Activated CD4-positive, alpha-beta T cell treated with anti-CD3 and anti-CD28 coated beads, Interleukin-2, amount 50 U/mL, for 1 hour (primary cell): ENCODE results near the gene DCAF8.

Experiments
- DNase-seq: peaks from one replicate; pipeline ENCODE4 v3.0.0-alpha.2; 2020

The DCAF8 gene

DNA sequence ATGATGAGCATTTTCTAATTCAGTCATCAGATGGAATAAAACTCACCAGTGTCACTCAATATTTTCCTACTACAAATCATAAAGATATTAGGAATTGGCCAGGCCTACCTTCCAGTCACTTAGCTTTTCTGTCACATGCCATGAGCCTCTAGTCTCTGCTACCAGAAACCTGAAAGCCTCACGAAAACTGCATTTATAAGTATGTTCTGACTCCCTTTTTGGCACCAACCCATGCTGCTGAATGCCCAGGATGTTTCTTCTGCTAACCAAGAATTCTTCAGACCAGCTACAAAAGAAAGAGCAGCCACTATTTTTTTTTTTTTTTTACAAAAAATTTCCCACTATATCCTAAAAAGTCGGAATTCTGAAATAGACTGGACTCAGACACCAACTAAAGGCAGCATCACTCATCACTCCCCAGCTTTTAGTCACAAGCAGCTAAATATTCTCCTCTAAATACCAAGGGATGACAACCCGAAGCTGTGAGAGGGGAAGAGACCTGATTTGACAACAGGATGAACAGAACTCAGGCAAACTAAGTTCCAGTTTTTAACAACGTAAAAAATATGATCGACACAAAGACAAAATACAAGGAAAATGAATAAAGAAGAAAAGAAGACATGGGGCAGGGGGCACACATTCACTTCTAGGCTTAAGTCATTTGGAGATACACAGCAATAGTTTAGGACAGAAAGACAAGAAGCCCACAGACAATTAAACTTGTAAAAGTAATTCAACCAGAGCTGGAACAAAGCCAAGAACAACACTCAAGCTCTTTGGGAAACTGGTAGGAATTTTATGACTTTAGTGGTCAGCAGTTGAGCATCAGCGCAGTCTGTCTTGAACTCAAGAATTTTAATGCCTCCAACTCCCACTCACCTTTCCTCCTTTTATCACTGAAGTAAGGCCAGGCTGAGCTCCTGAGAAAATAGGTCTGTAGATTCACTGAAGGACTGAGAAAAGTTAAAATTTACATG is 1.7 kb downstream of the DCAF8 start:
- DNase-seq = no peak

DNA sequence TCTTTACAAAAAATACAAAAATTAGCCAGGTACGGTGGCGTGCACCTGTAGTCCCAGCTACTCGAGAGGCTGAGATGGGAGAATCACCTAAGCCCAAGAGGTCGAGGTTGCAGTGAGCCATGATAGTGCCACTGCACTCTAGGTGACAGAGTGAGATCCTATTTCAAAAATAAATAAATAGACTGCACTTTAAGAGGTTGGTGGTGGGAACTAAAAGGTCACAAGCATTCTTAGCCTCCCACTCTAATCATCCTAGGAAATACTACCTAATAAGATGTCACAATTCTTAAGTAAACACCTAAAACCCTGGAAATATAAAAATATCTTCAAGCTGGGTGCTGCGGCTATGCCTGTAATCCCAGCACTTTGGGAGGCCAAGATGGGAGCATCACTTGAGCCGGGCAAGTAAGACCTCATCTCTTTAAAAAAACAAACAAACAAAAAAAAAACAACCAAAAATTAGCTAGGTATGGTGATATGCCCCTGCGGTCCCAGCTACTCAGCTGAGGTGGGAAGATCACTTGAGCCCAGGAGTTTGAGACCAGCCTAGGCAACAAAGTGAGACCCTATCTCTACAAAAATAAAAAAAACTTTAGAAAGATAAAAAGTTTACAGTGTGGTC is 4.1 kb downstream of the DCAF8 start:
- DNase-seq = no peak

DNA sequence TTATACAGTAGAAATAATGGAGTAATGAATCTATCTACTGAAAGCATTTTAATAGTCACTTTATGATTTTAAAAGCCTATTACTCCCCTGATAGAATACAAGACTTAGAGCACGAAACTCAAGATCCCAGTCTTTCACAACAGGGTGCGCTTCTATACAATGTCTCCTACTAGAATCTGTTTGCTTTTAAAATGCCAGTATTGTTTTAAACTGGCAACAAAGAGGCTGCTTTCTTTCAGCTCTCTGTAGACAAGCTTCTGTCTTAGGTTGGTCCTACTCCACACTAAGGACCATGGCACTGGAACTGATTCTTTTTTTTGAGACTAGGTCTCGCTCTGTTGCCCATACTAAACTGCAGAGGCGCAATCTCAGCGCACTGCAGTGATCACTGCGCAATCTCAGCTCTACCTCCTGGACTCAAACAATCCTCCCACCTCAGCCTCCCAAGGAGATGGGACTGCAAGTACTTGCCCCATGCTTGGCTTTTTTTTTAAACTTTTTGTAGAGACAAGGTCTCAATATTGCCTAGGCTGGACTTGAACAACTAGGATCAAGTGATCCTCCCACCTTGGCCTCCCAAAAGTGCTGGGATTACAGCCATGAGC is 4.8 kb downstream of the DCAF8 start:
- DNase-seq = no peak

DNA sequence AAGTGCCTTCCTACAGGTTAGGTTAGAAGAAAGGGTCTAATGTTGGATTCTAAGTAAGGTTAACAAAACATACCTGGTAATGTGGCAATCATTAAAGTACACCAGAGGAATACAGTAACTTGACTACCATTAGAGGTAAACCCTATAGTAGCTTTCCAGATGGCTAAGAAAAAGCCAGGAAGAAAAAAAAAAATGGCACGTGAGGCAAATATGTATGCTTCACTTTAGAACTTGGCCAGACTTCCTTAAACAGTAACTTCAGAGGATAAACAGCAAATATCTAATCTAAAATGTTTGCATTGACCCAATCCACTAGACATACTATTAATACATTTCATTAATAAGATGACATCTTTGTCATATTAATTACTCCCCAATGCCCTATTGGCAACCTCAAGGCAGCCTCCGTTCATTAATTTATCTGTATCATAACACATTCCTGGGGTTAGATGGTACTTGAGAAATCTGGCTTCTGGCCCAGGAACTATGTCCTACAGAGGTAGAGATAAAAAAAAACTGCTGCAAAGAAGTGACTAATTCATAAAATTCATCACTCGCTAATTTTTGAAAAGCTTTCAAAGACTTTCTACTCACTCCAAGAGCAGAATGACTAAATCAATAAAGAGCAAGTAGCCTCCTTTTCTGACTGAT is 5.8 kb downstream of the DCAF8 start:
- no peak for DNase-seq

DNA sequence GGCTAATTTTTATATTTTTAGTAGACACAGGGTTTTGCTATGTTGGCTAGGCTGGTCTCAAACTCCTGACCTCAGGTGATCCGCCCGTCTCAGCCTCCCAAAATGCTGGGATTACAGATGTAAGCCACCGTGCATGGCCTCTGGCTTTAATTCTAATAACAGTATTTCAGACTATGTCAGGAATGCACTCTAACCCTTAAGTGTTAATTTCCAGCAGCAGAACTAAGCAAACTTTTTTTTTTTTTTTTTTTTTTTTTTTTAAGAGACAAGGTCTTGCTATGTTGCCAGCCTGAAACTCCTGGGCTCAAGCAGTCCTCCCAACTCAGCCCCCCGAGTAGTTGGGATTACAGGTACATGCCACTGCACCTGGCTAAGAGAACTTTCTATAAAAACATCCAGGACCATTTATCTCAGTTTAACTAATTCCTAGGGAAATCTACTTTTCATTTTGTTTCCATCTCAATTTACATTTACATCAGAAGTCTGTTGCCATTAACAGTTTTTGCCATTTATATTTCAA is 6.5 kb downstream of the DCAF8 start:
- DNase-seq = no peak

DNA sequence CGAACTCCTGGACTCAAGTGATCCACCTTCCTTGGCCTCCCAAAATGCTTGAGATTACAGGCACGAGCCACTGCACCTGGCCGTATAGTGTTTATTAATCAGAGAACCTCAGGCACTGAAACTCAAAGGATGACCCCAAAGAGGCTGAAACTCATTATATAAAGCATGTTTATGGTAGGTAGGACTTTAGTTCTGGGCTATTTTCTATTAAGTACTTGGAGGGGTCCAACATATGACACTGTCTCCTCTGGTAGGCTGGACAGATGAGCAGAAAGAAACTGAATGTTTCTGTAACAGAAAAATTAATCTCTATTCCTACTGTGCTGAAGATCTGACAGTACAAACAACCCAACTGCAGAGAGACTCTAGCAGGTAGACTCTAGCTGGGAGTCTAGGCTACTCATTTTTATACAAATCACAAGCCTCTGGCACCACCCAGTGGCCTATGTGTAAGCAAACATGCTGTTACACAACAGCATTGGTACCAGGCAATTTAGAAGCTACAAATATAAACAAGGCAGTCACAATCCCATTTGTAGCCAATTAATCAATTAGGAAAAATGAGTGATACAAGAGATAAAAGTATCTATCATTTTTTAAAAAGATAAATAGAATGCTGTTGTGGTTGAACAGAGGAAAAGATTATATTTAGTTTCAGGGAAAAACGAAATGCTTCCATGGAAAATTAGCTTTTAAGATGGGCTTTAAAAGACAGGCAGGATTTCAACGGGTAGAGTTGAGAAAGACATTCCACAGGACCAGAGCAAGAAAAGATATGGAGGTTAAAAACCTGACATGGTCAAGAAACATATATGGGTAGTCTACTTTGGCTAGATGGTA is 10.4 kb downstream of the DCAF8 start:
- DNase-seq = peak; percentile 60

DNA sequence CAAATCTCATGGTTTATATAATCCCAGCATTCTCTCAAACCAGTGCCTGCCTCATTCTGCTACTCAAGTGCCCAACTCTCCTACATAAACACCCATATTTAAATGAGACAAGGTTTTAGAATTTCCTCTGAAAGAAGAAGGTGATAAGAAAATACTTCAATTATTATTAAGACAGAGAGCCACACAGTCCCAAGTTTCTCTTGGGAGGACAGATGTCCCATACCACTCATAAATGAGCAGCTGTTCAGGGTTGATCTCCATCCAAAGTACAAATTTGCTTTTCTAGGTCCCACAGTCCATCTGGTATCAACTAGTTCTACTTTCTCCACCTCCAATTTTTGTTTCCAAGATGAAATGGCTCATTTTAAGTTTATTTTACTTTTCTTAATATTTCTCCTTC is 11.3 kb downstream of the DCAF8 start:
- no peak for DNase-seq

DNA sequence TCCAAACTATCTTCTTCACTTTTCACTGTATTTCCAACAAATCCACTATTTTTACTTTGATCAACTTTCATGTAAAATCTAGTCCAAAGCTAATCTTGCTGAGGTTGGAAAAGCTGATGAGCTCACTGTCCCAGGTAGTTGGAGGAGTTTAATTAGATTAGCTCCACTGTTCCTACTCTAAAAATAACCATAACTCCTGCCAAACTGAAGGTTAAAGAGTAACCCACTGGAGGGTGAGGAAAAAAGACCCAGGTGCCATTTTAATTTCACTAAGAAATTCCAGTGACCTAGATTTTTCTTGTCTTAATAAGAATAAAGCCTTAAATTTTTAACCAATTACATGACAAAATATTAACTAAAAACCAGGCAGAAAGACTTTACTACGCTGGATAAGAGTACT is 15.3 kb downstream of the DCAF8 start:
- no peak for DNase-seq

DNA sequence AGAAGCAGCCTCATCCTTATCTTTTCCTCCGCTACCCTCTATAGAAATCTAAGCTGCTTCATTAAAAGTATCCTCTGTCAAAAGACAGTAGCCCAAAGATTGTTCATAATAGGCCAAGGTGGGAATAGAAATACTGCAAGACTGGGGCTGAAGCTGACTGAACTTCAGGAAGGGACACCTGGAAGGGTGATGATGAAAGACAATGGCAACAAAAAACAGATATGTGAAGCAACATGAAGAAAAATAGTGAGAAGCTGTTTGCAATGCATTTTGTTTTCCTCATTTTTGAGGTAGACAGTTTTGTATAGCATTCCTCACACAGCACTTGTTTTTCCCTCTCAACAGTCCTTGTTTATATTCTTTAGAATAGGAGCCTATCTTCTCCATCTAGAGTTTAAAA is 16.9 kb downstream of the DCAF8 start:
- no peak for DNase-seq

DNA sequence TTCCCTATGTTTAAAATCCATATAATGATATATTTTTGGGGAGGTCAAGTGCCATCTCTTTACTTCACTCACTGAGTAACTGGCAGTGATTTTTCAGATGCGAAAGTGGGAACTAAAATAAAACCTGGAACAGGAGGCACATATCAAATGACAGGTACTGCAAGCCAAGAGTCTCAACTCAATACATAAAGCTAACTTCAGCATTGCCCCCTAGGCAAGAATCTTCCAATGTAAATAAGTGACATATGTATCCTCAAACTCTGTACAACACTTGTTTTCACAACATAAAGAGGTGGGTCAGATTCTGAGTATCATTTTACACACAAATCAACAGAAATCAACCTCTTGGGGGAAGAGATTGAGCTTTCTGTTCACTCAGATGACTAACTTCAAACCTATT is 18.1 kb downstream of the DCAF8 start:
- no peak for DNase-seq

DNA sequence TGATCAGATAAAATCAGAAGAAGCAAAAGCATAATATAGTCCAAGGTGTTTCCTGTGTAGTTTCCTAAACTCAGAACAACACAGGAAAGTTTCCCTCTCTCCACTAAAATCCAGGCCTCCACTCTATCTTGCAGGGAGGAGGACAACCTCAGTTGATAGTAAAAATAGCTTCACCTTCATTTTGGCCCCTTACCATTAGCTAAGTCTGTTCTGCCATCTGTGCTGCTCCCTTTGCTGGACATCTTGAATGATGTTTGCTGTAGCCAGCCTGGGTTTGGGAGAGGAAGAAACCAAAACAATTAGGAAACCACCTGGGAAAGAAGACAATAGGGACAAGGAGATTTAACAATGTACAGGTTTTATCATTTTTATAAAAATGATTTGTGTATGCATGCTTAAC is 18.6 kb downstream of the DCAF8 start:
- DNase-seq = no peak

DNA sequence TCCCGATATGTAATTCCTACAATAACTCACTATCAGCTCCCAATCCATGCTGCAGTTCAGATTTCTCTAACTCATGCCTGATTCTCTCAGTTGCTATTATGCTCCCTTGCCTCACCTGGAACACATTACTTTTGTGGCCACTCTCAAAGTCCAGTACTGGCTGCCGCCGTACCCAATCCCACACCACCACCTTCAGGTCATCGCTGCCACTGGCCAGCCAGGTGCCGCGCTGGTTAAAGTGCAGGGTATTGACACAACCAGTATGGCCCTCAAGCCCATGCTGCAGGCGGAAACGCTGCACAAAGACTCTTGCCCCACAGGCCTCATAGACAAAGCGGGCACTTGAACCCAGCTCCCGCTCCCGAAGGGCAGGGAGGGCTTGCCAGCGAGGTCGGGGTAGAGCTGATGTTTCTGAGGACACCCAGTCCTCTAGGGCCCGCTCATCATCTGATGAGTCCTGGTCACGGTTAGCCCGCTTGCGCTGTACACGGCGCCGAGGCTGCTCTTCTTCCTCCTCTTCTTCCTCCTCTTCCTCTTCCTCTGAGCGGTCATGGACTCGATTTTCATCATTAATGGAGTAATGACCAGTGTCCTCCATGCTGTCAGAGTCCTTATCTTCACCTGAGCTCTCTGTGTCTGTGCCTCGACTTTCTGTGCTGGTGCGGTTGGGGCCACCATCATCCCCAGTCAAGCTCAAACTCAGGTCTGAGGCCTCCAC is 22.6 kb downstream of the DCAF8 start:
- DNase-seq = no peak

DNA sequence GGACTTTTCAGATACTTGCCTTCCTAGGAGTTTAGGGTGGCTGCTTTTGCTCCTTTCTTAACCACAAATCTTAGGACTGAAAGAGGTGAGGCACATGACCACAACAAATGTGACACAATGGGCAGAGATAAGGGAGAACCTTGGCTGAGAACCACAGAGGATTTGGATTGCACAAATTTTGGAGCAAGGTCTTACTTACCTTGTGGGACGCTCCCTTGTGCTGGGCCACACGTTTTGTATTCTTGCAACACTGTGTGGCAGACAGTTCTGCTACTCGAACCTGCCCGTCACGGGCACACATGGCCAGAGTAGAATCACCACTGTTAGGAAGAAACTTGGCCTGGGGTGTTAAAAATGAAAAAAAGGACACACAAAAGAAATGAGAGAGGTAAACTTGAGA is 23.9 kb downstream of the DCAF8 start:
- DNase-seq = no peak

DNA sequence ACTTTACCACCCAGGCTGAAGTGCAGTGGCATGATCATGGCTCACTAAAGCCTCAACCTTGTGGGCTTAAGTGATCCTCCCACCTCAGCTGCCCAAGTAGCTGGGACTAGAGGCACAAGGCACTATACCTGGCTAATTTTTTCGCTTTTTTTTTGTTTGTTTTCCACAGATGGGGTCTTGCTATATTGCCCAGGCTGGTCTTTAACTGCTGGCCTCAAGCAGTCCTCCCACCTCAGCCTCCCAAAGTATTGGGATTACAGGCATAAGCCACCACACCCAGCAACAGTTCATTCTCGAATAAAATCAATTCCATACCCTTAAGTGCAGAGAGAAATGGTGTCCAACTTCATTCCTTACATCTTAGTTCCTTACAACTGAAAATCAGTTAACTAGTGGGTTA is 24.8 kb downstream of the DCAF8 start:
- DNase-seq = no peak

DNA sequence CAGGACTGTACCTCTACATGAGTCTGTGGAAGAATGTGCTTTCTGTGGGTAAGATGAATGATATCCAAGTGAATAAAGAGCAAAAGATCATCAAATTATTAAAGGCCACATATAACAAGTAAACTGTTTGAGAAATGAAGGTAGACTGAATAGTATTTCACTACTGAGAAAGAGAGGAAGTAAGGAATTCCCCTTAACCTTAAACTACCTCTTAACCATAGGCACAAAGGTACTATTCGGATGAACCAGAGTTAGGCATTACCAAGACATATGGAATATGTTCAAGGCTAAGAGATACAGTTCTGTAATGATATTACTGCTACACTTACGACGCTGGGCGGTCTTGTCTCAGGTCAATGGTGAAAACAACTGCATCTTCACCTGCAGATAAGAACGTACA is 25.5 kb downstream of the DCAF8 start:
- DNase-seq = no peak

DNA sequence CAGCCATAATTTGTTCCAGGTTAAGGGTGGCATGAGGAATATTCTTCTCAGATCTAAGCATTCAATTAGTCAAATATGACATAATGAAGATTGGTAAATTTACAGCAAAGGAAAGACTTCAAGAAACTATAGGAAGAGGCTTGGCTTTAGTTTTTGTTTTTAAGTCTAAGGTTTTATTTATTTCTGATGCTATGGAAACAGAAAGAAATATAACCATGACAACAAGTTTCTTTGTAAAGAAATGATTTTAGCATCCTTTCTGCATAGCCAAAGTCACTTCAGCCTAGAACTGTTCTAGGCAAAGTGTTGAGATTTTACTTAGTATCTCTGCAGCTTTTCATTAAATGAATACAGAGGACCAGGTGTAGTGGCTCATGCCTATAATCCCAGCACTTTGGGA is 29.4 kb downstream of the DCAF8 start:
- DNase-seq = no peak

DNA sequence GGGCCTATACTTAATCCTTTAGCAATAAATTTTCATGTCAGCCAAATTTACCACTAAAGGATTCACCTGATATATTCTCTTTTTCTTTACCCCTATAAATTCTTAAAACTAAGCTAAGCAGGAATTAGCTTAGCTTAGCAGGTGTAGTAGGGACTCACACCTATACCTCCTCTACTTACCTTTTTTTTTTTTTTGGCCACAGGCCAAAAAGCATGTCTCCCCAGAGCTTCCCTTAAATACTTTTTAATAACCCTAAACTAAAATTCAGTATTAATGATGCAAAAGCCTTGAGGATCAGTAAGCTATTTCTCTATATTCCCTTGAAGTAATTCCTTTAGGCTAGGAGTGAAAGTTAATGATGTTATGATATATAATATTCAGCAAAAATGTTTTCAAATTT is 33.9 kb downstream of the DCAF8 start:
- no peak for DNase-seq

DNA sequence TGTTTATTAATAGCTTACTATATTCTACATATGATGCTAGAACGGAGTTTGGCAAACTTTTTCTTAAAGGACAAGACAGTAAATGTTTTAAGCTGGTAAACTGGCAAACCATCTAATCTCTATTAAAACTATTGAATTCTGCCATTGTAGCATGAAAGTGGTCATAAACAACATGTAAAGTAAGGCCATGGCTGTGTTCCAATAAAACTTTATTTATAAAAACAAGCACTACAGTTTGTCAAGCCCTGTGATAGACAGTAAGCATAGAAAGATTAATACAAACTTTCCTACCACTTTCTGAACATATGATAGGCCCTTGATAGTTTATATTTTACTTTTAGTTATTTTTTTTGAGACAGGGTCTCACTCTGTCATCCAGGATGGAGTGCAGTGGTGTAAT is 34.8 kb downstream of the DCAF8 start:
- no peak for DNase-seq

DNA sequence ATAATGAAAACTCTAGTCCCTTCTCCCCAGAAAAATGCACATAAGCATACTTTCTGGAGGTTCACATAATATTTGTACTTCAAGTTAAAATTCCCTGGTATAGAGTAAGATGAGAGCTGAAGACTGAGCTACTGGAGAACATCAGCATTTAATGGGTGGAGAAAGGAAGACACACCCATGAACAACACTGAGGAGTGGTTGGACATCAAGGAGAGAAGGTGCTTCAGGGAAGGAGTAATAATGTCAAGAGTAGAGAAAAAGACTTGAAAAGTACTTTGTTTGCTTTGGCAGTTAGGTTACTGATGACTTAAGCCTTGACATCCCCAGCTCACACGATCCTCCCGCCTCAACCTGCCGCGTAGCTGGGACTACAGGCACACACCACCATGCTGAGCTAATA is 35.3 kb downstream of the DCAF8 start:
- no peak for DNase-seq

DNA sequence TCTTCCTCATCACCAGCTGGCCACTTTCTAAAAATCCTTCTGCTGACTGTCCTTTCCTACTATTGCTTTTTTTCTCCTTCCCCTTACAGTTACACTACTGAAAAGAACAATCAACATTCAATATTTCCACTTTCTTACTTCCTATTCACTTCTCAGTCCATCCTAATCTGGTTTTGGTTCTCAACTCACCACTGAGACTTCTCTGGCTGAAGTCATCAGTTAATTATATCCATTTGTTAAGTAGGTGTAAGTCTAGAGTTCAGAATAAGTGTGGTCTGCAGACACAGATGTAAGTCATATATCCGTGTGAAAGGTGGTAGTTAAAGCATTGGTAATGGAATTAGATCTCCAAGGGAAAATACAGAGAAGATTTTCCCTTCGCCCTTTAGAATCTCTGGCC is 35.7 kb downstream of the DCAF8 start:
- no peak for DNase-seq

DNA sequence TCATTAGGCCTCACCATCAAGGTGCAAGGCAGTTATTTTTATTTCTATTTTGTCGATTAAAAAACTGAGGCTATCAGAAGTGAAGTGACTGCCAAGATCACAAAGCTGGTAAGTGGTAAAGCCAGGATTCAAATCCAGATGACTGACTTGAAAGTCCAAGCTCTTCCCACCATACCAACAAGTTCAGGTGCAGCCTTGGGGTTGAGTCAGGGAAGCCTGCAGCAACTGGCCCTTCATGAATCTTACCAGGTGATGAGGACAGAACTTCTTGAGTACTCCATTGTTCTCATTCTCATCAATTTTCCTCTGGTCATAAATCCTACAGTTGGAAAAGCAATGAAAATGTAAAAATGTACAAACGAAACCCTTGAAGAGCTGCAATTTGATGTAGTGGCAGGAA is 37.0 kb downstream of the DCAF8 start:
- no peak for DNase-seq

DNA sequence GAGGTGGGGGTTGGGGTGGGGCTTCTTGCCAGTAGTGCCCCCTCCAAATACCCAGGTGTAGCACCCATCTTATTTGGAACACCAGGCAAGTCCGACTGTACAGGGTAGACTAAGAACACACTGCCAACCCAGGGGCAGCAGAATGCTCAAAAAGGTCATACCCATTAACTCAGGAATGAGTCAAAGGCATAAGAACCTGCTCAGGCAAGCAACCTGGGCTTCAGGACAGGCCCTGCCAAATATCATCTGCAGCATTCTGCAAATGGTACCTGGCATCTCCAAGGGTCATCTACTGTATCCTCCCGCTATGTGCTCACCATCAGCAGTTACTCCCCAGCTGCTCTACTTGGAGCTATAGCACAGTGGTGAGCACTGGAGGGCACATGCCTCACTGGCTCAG is 37.7 kb downstream of the DCAF8 start:
- DNase-seq = no peak
